Measurements from ENCODE around the gene PDZRN4.

PDZRN4 gene

GRCh38 chr12:41476499-41477439 lies 288.6 kb downstream of the PDZRN4 start:
- Histone ChIP-seq H3K9me3 (ENCODE audit: insufficient read depth, low read depth, low read length) (no peaks in the 10 kb centered on the region), H3K4me3 (ENCODE audit: low read length) (no peak overlapping the region), H3K27ac (ENCODE audit: low read depth, low read length) (no peak overlapping the region), H3K4me1 (ENCODE audit: insufficient read depth, low read length) (peaks cover 40% of the 10 kb centered on the region), H3K36me3 (ENCODE audit: insufficient read depth, low read length) (no peaks in the 10 kb centered on the region), H3K27me3 (ENCODE audit: insufficient read depth, low read length) (no peaks in the 10 kb centered on the region), H3K9ac (ENCODE audit: low read depth, low read length) (no peak overlapping the region)
- 77% methylated on average over 8 of the region's 8 CpGs for WGBS

- no peaks in the 10 kb centered on the region for H3K9me3 ChIP-seq (ENCODE audit: insufficient read depth, low read depth, low read length)
- H3K9ac ChIP-seq (ENCODE audit: low read depth, low read length), result no peak overlapping the region
- H3K36me3 ChIP-seq (ENCODE audit: insufficient read depth, low read length), result no peaks in the 10 kb centered on the region
- H3K4me3 ChIP-seq (ENCODE audit: low read length), result no peak overlapping the region
- WGBS, result 94% methylated on average over 2 of the region's 2 CpGs
- no peaks in the 10 kb centered on the region for H3K27me3 ChIP-seq (ENCODE audit: insufficient read depth, low read length)
- peaks cover 34% of the 10 kb centered on the region for H3K4me1 ChIP-seq (ENCODE audit: insufficient read depth, low read length)
- H3K27ac ChIP-seq (ENCODE audit: low read depth, low read length), result no peak overlapping the region
These were observed 291.3 kb downstream of the PDZRN4 start for GRCh38 chr12:41479426-41479825.

GRCh38 chr12:41485203-41485602 lies 297.1 kb downstream of the PDZRN4 start:
- H3K9ac ChIP-seq (ENCODE audit: low read depth, low read length), result no peak overlapping the region
- WGBS, result 95% methylated on average over 4 of the region's 5 CpGs

GRCh38 chr12:41486718-41487117 lies 298.6 kb downstream of the PDZRN4 start:
- 95% methylated on average over 2 of the region's 2 CpGs for WGBS
- Histone ChIP-seq H3K27ac (ENCODE audit: low read depth, low read length) (no peak overlapping the region), H3K9me3 (ENCODE audit: insufficient read depth, low read depth, low read length) (no peaks in the 10 kb centered on the region), H3K27me3 (ENCODE audit: insufficient read depth, low read length) (no peaks in the 10 kb centered on the region), H3K36me3 (ENCODE audit: insufficient read depth, low read length) (no peaks in the 10 kb centered on the region), H3K4me3 (ENCODE audit: low read length) (no peak overlapping the region), H3K9ac (ENCODE audit: low read depth, low read length) (no peak overlapping the region), H3K4me1 (ENCODE audit: insufficient read depth, low read length) (no peaks in the 10 kb centered on the region; the same call in 1 of the 2 replicates)

More at GRCh38 chr12:41485203-41485602, 297.1 kb downstream of the PDZRN4 start:
- Histone ChIP-seq H3K4me3 (ENCODE audit: low read length) (no peak overlapping the region), H3K4me1 (ENCODE audit: insufficient read depth, low read length) (no peaks in the 10 kb centered on the region; the same call in 1 of the 2 replicates), H3K27ac (ENCODE audit: low read depth, low read length) (no peak overlapping the region), H3K27me3 (ENCODE audit: insufficient read depth, low read length) (no peaks in the 10 kb centered on the region), H3K36me3 (ENCODE audit: insufficient read depth, low read length) (no peaks in the 10 kb centered on the region), H3K9me3 (ENCODE audit: insufficient read depth, low read depth, low read length) (no peaks in the 10 kb centered on the region)

- no peak overlapping the region for H3K4me3 ChIP-seq (ENCODE audit: low read length)
- no peaks in the 10 kb centered on the region for H3K27me3 ChIP-seq (ENCODE audit: insufficient read depth, low read length)
- H3K36me3 ChIP-seq (ENCODE audit: insufficient read depth, low read length), result no peaks in the 10 kb centered on the region
- WGBS, result 91% methylated on average over 3 of the region's 4 CpGs
- no peaks in the 10 kb centered on the region for H3K4me1 ChIP-seq (ENCODE audit: insufficient read depth, low read length)
- H3K9me3 ChIP-seq (ENCODE audit: insufficient read depth, low read depth, low read length), result no peaks in the 10 kb centered on the region
- H3K9ac ChIP-seq (ENCODE audit: low read depth, low read length), result no peak overlapping the region
- H3K27ac ChIP-seq (ENCODE audit: low read depth, low read length), result no peak overlapping the region
These were observed 307.9 kb downstream of the PDZRN4 start for GRCh38 chr12:41496009-41496408.

- no peaks in the 10 kb centered on the region for H3K27me3 ChIP-seq (ENCODE audit: insufficient read depth, low read length)
- H3K27ac ChIP-seq (ENCODE audit: low read depth, low read length), result no peak overlapping the region
- no peak overlapping the region for H3K4me3 ChIP-seq (ENCODE audit: low read length)
- H3K36me3 ChIP-seq (ENCODE audit: insufficient read depth, low read length), result no peaks in the 10 kb centered on the region
- no peaks in the 10 kb centered on the region for H3K4me1 ChIP-seq (ENCODE audit: insufficient read depth, low read length)
- H3K9me3 ChIP-seq (ENCODE audit: insufficient read depth, low read depth, low read length), result no peaks in the 10 kb centered on the region
- WGBS, result 100% methylated on average over 1 of the region's 2 CpGs
- H3K9ac ChIP-seq (ENCODE audit: low read depth, low read length), result no peak overlapping the region
These were observed 309.3 kb downstream of the PDZRN4 start for GRCh38 chr12:41497409-41497808.

- no peak overlapping the region for H3K4me3 ChIP-seq (ENCODE audit: low read length)
- 93% methylated on average over 6 of the region's 6 CpGs for WGBS
- H3K36me3 ChIP-seq (ENCODE audit: insufficient read depth, low read length), result no peaks in the 10 kb centered on the region
- no peak overlapping the region for H3K27ac ChIP-seq (ENCODE audit: low read depth, low read length)
- no peak overlapping the region for H3K9ac ChIP-seq (ENCODE audit: low read depth, low read length)
- no peaks in the 10 kb centered on the region for H3K9me3 ChIP-seq (ENCODE audit: insufficient read depth, low read depth, low read length)
- no peaks in the 10 kb centered on the region for H3K27me3 ChIP-seq (ENCODE audit: insufficient read depth, low read length)
- no peaks in the 10 kb centered on the region for H3K4me1 ChIP-seq (ENCODE audit: insufficient read depth, low read length)
These were observed 316.9 kb downstream of the PDZRN4 start for GRCh38 chr12:41504976-41505375.

GRCh38 chr12:41507286-41507685 lies 319.2 kb downstream of the PDZRN4 start:
- Histone ChIP-seq H3K27me3 (ENCODE audit: insufficient read depth, low read length) (no peaks in the 10 kb centered on the region), H3K27ac (ENCODE audit: low read depth, low read length) (no peak overlapping the region), H3K9ac (ENCODE audit: low read depth, low read length) (no peak overlapping the region), H3K4me3 (ENCODE audit: low read length) (no peak overlapping the region), H3K4me1 (ENCODE audit: insufficient read depth, low read length) (no peaks in the 10 kb centered on the region), H3K36me3 (ENCODE audit: insufficient read depth, low read length) (no peaks in the 10 kb centered on the region), H3K9me3 (ENCODE audit: insufficient read depth, low read depth, low read length) (no peaks in the 10 kb centered on the region)
- 94% methylated on average over 3 of the region's 3 CpGs for WGBS

- Histone ChIP-seq H3K9me3 (ENCODE audit: insufficient read depth, low read depth, low read length) (no peaks in the 10 kb centered on the region), H3K36me3 (ENCODE audit: insufficient read depth, low read length) (no peaks in the 10 kb centered on the region), H3K27me3 (ENCODE audit: insufficient read depth, low read length) (no peaks in the 10 kb centered on the region), H3K9ac (ENCODE audit: low read depth, low read length) (no peak overlapping the region), H3K4me3 (ENCODE audit: low read length) (no peak overlapping the region), H3K27ac (ENCODE audit: low read depth, low read length) (no peak overlapping the region), H3K4me1 (ENCODE audit: insufficient read depth, low read length) (no peaks in the 10 kb centered on the region)
- WGBS, result 96% methylated on average over 3 of the region's 4 CpGs
These were observed 321.3 kb downstream of the PDZRN4 start for GRCh38 chr12:41509271-41510055.

GRCh38 chr12:41510470-41510869 lies 322.4 kb downstream of the PDZRN4 start:
- no peaks in the 10 kb centered on the region for H3K36me3 ChIP-seq (ENCODE audit: insufficient read depth, low read length)
- no peaks in the 10 kb centered on the region for H3K27me3 ChIP-seq (ENCODE audit: insufficient read depth, low read length)
- 100% methylated on average over 1 of the region's 2 CpGs for WGBS
- no peak overlapping the region for H3K9ac ChIP-seq (ENCODE audit: low read depth, low read length)
- no peaks in the 10 kb centered on the region for H3K9me3 ChIP-seq (ENCODE audit: insufficient read depth, low read depth, low read length)
- H3K4me3 ChIP-seq (ENCODE audit: low read length), result no peak overlapping the region
- H3K27ac ChIP-seq (ENCODE audit: low read depth, low read length), result no peak overlapping the region
- H3K4me1 ChIP-seq (ENCODE audit: insufficient read depth, low read length), result no peaks in the 10 kb centered on the region

- no peaks in the 10 kb centered on the region for H3K27me3 ChIP-seq (ENCODE audit: insufficient read depth, low read length)
- H3K27ac ChIP-seq (ENCODE audit: low read depth, low read length), result no peak overlapping the region
- H3K4me1 ChIP-seq (ENCODE audit: insufficient read depth, low read length), result peaks cover 6% of the 10 kb centered on the region; the same call in 1 of the 2 replicates
- H3K9me3 ChIP-seq (ENCODE audit: insufficient read depth, low read depth, low read length), result no peaks in the 10 kb centered on the region
- no peaks in the 10 kb centered on the region for H3K36me3 ChIP-seq (ENCODE audit: insufficient read depth, low read length)
- 90% methylated on average over 1 of the region's 1 CpG for WGBS
- no peak overlapping the region for H3K9ac ChIP-seq (ENCODE audit: low read depth, low read length)
- no peak overlapping the region for H3K4me3 ChIP-seq (ENCODE audit: low read length)
These were observed 323.1 kb downstream of the PDZRN4 start for GRCh38 chr12:41511247-41511646.

All from HUES64 (cell line).